Ishikawa (cell line): ENCODE measurements around the gene GORASP1.

Experiments
- CEBPB ChIP-seq: IDR thresholded peaks from 2 replicates; pipeline ENCODE4 v1.6.1; 2012
- CREB1 ChIP-seq: IDR thresholded peaks from 2 replicates; pipeline ENCODE4 v1.6.1; 2012; ENCODE audit warnings: low read depth
- EGR1 ChIP-seq: IDR thresholded peaks from 2 replicates; pipeline ENCODE4 v1.6.1; 2012
- EP300 ChIP-seq: IDR thresholded peaks from 2 replicates; pipeline ENCODE4 v1.6.1; 2012; ENCODE audit warnings: borderline replicate concordance
- MAX ChIP-seq: IDR thresholded peaks from 2 replicates; pipeline ENCODE4 v1.6.1; 2012
- RAD21 ChIP-seq: IDR thresholded peaks from 2 replicates; pipeline ENCODE4 v1.6.1; 2012; ENCODE audit warnings: low read depth
- TAF1 ChIP-seq: IDR thresholded peaks from 2 replicates; pipeline ENCODE4 v1.6.1; 2012; ENCODE audit warnings: low read depth, mild to moderate bottlenecking
- TEAD4 ChIP-seq: IDR thresholded peaks from 2 replicates; pipeline ENCODE4 v1.6.1; 2012
- YY1 ChIP-seq: IDR thresholded peaks from 2 replicates; pipeline ENCODE4 v1.6.1; 2012; ENCODE audit warnings: low read depth
- ZBTB7A ChIP-seq: IDR thresholded peaks from 2 replicates; pipeline ENCODE4 v1.6.1; 2012; ENCODE audit warnings: low read depth

GRCh38 chr3:39139442-39139841 is 32.0 kb upstream of the GORASP1 start:
- no peak for TF ChIP-seq RAD21
- no peak for TF ChIP-seq TAF1
- TF ChIP-seq CREB1, result no peak
- TF ChIP-seq CEBPB, result no peak
- TF ChIP-seq MAX, result no peak
- no peak for TF ChIP-seq EP300
- no peak for TF ChIP-seq EGR1
- no peak for TF ChIP-seq ZBTB7A
- no peak for TF ChIP-seq YY1
- no peak for TF ChIP-seq TEAD4
